ENCODE results near the gene COG1.

The COG1 gene

DNA sequence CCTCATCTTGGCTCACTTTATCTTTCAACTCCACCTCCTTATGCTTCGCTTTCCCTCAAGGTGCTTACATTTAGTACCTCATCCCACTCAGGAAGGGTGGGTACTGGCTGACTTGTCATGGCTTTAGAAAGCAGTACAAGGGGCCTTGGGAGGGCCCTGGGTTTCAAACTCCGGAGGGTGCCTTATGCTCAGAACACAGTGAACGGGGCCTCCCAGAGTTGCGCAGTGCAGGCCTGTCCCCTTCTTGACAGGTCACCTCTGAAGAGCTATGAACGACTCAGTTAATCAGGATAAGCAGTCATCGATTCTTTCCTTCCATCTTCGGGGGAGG lies 6.0 kb downstream of the COG1 start:
- no peak for DNase-seq

DNA sequence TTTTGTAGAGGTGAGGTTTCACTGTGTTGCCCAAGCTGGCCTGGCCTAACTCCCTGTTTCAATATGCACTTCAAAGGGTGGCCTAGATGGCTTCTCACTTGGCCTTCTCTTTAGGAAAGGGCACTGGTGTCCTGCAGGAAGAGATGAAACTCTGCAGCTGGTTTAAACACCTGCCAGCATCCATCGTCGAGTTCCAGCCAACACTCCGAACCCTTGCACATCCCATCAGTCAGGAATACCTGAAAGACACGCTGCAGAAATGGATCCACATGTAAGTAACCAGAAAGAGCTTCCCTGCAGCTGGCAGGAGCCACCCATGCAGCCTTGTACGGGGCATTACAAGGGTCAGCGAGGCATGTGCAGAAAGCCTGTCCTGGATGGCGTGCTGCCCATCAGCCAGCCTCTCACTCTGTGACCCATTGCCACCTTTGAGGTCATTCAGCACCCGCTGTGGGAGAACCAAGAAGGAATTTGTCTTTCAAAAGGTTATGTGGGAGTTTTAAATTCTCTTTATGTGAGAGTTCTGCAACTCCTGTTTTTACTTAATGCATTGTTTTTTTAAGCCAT lies 7.0 kb downstream of the COG1 start:
- no peak for DNase-seq

DNA sequence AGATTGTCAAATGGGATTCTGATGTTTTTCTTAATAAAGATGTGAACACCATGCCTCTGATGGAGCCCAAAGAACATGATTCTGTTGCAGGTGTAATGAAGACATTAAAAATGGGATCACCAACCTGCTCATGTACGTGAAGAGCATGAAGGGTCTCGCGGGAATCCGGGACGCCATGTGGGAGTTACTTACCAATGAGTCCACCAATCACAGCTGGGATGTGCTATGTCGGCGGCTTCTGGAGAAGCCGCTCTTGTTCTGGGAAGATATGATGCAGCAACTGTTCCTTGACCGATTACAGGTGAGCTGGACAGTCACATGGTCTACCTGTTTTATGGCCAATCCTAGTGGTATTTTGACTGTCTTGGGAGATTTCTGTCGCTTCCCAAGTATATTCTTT lies 7.6 kb downstream of the COG1 start:
- DNase-seq = no peak

DNA sequence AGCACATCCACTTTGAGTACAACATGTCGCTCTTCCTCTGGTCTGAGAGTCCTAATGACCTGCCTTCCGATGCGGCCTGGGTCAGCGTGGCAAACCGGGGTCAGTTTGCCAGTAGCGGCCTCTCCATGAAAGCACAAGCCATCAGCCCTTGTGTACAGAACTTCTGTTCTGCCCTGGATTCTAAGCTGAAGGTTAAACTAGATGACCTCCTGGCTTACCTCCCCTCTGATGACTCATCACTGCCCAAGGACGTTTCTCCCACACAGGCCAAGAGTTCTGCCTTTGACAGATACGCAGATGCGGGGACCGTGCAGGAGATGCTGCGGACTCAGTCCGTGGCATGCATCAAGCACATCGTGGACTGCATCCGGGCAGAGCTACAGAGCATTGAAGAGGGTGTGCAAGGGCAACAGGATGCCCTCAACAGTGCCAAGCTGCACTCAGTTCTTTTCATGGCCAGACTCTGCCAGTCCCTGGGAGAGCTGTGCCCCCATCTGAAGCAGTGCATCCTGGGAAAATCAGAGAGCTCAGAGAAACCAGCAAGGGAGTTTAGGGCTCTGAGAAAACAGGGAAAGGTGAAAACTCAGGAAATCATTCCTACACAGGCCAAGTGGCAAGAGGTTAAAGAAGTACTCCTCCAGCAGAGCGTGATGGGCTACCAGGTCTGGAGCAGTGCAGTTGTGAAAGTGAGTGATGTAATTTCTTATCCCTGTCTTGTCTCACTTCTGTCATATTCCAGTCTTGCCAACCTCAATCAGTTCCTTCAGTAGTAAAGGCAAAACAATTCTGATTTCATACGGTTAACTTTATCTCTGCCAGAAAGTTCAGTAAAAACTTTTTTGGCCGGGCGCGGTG lies 8.6 kb downstream of the COG1 start:
- no peak for DNase-seq

DNA sequence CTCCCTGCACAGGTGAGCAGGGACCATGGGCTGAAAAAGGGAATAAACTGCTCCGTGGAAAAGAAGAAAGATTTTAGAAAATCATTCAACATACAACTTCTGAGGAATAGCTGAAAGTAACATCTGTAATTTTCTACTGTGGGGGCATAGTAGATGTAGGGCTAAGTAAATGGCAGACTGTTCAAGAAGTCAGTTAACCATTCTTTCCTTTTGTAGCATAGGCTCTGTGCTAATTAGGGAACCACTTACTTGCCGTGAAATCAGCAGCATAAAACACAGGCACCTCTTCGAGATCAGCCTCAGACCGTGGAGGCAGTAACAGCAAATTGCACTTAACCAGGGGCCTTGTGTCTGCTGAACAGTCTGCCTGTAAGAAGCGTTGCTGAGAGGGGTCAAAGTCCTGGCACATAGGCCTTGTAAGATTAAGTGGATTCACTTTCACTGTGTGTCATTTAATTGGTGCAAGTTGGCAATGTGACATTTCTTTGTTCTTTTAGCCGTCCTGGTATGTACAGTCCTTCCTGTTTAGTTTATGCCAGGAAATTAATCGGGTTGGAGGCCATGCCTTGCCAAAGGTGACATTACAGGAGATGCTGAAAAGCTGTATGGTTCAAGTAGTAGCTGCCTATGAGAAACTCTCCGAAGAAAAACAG lies 10.4 kb downstream of the COG1 start:
- no peak for DNase-seq

DNA sequence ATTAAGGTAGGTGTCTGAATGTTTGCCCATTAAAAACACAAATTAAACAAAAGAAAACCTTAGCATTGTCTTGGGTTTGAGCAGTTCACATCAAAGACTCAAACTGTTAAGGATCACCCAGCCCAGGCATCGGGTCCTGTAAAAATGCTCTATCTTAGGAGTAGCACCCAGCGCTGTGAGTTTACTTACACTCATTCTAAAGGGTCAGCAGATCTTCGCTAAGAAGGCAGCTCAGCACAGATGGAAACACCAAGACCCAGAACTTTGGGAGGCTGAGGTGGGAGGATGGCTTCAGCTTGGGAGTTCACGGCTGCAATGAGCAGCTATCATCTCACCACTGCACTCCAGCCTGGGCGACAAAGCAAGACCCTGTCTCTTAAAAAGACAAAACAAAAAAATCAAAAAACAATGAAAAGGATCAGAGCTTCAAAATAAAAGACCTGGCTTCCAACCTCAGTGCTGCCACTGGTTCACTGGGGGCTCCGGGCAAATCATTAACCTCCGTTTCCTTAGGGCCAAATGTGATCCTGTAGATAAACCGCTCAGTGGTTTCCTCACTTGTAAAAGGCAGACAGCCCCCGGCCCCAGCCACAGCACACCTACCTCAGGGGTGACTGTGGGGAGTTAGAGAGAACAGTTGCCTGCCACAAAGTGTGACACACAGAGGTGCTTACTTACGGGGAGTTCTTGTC lies 11.1 kb downstream of the COG1 start:
- no peak for DNase-seq

DNA sequence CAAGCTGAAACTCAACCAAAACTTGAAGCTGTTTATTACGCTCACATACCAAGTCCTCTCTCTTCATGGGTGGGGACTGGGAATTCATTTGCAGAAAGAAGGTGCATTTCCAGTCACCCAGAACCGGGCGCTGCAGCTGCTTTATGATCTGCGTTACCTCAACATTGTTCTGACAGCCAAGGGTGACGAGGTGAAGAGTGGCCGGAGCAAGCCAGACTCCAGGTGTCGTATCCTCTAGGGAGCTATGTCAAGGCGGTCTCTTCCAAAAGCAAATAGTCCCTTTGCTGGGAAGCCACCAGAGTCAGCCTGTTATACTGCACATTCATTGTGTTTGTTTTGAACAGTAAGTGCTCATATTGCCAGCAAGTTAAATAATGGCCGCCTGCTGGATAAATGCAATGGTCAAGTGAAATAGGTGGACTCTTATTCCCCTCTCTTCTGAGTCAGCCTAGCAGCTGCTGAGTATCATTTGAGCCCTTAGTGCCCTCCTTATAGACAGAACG lies 12.7 kb downstream of the COG1 start:
- DNase-seq = peak; percentile 57 to 91 (median 83)

DNA sequence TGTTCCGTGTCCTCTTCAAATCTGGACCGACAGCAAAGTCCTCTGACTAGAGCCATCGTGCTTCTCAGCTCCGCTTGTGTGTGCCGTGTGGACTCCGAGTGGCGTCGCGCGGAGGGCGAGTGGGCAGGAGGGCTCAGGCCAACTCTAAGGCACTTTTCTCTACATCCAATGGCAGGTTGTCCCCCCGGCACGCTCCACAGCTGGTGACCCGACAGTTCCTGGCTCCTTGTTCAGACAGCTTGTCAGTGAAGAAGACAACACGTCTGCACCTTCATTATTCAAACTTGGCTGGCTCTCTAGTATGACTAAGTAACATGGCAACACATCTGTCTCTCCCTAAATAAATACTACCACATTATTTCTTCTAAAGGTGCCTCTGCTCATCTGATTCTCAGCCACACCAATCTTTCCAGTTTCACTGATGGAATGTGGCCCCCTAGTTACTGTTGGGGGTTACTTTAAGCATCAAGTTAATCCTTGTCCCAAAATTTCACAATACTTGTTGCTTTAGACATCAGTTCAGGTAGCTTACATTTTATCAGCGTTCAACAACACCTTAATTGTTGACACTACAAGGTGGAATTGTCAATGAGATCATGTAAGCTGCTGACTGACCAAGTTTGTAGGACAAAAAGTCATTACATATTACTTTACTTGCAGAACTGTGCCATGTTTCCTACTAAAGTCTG lies 15.4 kb downstream of the COG1 start:
- no peak for DNase-seq

DNA sequence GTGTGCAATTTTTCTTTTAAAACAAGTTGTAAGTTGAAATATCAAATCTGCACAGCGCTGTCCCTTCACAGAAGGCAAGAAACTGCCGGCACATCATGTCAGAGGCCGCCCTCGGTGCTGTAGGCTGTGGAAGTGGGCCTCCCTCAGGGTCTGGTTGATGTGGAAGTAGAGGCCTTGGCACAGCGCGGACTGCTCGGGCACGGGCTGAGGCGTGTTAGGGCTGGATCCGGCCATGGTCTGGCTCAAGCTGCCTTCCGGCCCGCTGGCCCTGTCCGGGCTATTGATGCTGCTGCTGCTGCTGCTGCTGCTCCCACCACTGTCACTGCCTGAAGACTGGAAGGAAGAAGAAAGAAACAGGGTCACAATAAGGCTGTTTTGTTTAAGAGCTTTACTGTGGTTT lies 16.6 kb downstream of the COG1 start:
- DNase-seq = no peak

DNA sequence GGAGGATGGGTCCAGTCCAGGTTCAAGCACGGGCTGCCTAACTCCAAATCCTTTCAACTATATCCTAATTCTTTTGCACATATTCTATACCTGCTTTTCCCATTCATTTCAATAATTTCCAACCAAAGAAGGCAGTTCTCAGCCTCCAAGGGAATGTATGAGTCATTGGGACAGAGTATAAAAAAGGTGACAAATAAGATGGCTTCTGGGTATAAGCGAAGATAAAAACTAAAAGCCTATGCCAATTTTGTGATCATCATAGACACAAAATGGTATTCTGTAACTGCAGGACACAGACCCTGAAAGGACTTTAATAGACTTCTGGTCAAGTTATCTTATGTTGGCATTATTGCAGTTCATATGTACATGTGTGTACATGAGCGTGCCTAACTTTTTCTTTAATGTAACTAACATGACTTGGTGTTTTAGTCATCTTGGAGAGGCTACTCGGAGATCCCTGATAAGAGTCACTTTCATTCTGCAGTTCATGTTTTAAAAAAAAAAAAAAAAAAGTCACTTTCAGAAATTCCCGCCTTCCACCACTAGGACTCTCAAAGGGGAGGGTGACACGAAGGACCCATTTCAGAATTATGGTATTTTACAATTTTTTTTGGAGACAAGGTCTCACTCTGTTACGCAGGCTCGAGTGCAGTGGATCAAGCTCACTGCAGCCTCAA lies 17.3 kb downstream of the COG1 start:
- peak in 1 of 3 experiments; percentile 10 for DNase-seq

DNA sequence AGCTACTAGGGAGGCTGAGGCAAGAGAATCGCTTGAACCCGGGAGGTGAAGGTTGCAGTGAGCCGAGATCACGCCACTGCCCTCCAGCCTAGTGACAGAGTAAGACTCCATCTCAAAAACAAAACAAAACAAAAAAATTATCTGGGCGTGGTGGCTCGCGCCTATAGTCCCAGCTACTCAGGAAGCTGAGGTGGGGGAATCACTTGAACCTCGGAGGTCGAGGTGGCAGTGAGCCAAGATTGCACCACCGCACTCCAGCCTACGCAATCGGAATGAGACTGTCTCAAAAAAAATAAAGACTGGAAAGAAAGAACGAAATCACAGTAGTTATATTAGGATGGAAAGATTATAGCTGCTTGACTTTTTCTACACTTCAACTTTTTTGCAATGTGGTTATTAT lies 18.9 kb downstream of the COG1 start:
- no peak for DNase-seq

DNA sequence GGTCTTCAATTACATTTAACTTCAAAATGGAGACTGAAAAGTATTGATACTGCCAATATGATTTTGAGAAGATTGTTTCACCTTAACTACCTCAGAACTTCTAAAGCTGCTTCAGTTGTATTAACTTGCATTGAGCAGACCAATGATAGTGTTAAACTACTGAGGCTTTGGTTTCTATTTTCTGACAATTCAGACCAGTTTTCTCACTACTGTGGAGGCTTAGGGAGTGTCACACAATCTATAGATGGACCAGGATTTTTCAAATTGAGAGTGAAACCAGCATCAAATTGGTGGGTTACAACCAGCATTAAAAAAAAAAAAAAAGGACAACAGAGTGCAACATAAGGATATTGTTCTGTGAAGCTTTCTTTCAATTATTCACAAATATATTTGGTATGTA lies 21.2 kb downstream of the COG1 start:
- no peak for DNase-seq

DNA sequence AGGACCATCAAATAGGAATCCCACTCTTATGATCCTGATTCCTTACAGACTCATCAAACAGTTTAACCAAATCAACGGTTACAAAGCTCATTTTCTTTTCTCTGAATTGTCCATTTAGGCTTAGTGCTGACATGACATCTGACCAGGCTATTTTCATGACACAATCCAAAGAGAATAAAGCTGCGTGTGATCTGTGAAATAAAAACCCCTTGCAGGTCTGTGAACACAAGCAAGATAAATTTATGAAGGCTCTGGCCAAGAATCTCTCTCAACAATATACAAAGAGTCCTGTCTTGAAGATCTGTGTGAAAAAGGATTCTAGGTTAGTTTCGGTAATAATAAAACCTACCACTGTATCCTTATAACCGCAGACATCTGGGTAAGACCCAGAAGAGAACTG lies 22.0 kb downstream of the COG1 start:
- DNase-seq = no peak

DNA sequence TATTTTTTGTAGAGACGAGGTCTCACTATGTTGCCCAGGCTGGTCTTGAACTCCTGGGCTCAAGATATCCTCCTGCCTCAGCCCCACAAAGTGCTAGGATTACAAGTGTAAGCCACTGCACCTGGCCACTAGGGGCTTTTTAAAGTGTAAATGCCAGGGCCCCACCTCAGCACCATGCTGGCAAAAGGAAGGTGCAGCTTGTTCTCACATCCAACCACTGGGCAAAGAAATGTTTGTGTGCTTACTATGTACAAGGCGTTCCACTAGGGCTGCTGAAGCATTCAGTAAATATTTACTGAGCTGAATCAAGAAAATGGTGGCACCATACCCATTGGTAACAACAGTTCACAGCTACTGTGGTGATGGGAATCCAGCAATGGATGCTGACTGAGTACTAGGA lies 22.6 kb downstream of the COG1 start:
- no peak for DNase-seq

DNA sequence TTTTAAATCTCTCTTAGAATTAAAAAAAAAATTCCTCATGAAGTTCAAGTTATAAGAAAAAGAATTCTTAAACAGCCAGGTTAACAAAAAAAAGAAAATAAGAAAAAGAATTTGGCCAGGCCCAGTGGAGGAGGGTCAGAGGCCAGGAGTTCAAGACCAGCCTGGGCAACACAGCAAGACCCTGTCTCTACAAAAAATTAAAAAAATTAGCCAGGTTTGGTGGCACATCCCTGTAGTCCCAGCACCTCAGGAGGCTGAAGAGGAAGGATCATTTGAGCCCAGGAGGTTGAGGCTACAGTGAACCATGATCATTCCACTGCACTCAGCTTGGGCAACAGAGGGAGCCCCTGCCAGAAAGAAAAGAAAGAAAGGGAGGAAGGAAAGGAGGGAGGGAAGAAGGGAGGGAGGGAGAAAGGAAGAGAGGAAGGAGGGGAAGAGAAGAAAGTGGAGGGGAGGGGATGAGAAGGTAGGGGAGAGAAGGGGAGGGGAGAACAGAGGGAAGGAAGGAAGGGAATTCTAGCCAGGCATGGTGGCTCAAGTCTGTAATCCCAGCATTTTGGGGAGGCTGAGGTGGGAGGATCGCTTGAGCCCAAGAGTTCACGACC lies 30.9 kb downstream of the COG1 start:
- no peak for DNase-seq

DNA sequence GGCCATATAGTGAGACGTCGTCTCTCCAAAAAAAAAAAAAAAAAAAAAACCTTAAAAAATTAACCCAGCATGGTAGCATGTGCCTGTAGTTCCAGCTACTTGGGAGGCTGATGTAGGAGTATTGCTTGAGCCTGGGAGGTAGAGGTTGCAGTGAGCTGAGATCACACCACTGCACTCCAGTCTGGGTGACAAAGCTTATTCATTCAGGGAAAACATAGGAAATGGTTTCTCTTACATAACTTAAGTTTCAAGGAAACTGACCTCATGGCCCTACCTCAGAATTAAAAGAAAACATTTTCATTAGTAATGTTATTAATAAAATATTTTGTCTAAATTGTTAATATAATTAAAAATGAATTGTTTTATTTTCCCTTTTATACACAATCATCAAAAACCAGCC lies 31.4 kb downstream of the COG1 start:
- DNase-seq = no peak

DNA sequence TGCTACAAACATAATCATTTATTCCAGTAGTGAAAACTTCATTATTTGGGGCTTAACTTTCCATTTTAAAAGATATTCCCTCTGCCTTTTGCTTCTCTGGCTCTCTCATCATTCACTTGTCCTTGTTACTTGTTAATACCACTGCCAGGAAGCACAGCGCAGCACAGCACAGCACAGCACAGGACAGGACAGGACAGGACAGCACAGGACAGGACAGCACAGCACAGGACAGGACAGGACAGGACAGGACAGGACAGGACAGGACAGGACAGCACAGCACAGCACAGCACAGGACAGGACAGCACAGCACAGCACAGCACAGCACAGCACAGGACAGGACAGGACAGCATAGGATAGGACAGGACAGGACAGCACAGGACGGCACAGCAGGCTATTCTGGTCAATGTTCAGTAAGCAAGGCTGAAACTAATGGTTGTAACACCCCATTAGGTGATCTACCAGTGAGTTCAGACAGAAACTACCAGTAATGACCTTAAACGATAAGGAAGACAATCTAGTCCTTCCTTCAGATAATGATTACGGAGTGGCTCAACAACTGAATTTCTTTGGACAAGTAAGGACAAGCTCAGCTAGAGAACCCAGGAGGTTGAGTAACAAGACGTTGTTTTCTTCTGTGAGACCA lies 31.9 kb downstream of the COG1 start:
- no peak for DNase-seq

DNA sequence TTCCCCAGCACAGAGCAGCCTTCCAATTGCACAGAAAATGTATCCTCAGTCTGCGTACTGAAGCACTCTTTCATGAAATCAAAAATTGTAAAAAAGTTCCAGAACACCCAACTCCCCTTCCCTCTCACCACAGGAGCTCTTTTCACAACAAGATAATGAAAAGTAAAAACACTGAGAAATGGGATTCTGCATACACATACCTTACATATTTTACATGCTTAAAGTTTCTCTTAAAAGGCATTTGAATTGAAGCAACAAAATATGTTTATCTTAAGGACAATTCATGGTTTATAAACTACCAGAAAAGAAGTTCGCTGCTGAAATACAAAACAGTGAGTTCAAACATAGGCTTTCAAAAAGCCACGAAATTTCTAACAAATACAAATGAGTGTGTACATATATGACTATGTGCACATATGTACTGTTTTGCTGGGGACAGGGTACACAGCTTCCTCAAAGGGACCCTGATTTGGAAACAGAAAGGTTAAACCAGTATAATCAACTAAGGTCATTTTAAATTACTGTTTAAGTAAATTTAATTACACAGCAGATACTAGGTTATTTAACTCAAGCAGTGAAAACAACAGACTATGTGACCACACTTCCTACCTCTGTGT lies 33.8 kb downstream of the COG1 start:
- DNase-seq = no peak

DNA sequence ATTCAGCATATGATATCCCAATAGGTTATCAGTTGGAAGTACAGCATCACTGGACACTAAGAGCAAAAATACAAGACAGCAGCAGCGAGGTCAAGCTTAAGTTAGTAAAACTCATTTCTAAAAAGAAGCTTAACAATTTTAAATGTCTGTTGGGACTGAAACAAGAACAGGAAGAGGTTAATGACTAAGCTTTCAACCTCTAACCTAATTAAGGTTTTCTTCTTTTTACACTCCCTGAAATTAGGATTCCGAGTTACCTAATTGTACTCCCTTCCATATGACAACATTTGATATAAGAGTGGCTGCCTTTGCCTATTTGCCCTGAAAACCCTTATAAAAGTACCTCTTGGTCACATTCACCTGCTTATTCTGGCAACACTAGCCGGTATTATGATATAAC lies 34.5 kb downstream of the COG1 start:
- no peak for DNase-seq

DNA sequence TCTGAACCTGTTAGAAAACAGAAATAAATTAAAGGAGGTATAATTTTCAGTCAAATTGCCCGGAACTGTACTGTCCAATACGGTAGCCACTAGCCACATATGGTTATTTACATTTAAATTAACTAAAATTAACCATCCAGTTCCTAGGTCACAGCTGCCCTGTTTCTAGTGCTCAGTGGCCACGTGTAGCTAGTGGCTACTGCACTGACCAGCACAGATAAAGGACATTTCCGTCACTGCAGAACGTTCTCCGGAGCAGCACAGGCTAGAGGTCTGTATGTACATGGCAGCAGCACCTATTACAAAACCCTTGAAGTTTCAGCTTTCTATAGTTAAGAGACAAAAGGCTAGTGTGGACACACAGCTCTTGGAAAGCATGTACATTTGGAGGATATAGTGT lies 35.1 kb downstream of the COG1 start:
- no peak for DNase-seq

DNA sequence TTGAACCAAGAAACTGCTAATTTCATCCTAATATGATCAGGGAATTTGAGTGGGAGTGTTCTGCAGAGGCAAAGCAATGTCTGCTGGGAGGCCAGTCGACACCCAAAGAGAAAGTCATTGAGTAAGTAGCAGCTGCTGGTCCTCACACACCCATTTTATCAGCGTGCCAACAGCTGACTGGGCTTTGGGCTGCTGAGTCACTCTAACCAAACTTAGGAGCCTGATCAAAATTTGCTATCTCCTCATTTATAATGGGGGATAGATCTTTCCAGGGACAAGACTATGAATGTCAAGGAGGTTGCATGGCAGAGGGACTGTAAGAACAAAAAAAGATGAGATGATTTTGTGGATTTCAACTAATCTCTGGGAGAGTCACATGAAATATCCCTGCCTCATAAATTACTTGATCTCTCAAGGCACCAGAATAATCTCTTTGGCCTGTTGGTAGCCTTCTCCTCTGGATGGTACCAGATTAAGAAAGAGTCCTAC lies 35.9 kb downstream of the COG1 start:
- DNase-seq = peak in 1 of 3 experiments; percentile 19

All from NCI-H1417 (cell line).